Fibroblast of mammary gland (primary cell): ENCODE data around the gene GNA15.

Experiments
- DNase-seq: peaks from one replicate; pipeline ENCODE4 v3.0.0-alpha.2; 2010; ENCODE audit warnings: low read depth
- H3K4me3 ChIP-seq: 2 replicates; pipeline ENCODE4 v1.5.1; 2011; ENCODE audit warnings: low read depth, mild to moderate bottlenecking, low read length, moderate library complexity; ENCODE audit not compliant: control insufficient read depth
- CTCF ChIP-seq: conservative IDR thresholded peaks from 2 replicates; pipeline ENCODE4 v1.5.1; 2011; ENCODE audit warnings: low read depth, low read length, inconsistent platforms; ENCODE audit not compliant: control insufficient read depth, insufficient read depth

GNA15 gene

GRCh38 chr19:3204646-3205275 is 68.9 kb downstream of the GNA15 start:
- DNase-seq = no peak
- no peak for TF ChIP-seq CTCF
- no peak overlapping the region for H3K4me3 ChIP-seq

- no peak for DNase-seq
- H3K4me3 ChIP-seq = no peak overlapping the region
- TF ChIP-seq CTCF = no peak
Observed at GRCh38 chr19:3206216-3206953, 70.6 kb downstream of the GNA15 start.

- DNase-seq = no peak
- TF ChIP-seq CTCF = no peak
- no peak overlapping the region for H3K4me3 ChIP-seq
Observed at GRCh38 chr19:3207461-3208242, 71.8 kb downstream of the GNA15 start.

GRCh38 chr19:3208317-3209207 is 72.7 kb downstream of the GNA15 start:
- TF ChIP-seq CTCF = no peak
- DNase-seq = no peak
- H3K4me3 ChIP-seq = no peak overlapping the region

- TF ChIP-seq CTCF = peak; percentile 71
- no peak overlapping the region for H3K4me3 ChIP-seq
- peak; percentile 37 for DNase-seq
Observed at GRCh38 chr19:3210347-3211017, 74.6 kb downstream of the GNA15 start.
